GM21447 (cell line): ENCODE measurements around the gene PLD2.

Experiments used
- ATAC-seq: cut with Tn5 transposase; IDR thresholded peaks from one replicate; pipeline ENCODE4 v1.9.1; 2021; ENCODE audit not compliant: unreplicated experiment

Gene PLD2

GRCh38 chr17:4833178-4833940, 26.4 kb downstream of the PLD2 start, which contains the start of gene MINK1:
MINK1 (plus strand) TSS chr17:4833340; CDS start chr17:4833584, 244 bp downstream.
- ATAC-seq = peak; percentile 66

- no peak for ATAC-seq
These were observed 27.2 kb downstream of the PLD2 start for GRCh38 chr17:4833941-4834680.

GRCh38 chr17:4834681-4835020, 27.7 kb downstream of the PLD2 start:
- ATAC-seq = no peak

GRCh38 chr17:4836221-4836620, 29.3 kb downstream of the PLD2 start:
- no peak for ATAC-seq

GRCh38 chr17:4837471-4838308, 30.7 kb downstream of the PLD2 start:
- no peak for ATAC-seq

GRCh38 chr17:4838309-4838785, 31.4 kb downstream of the PLD2 start:
- ATAC-seq = no peak

GRCh38 chr17:4839221-4839620, 32.3 kb downstream of the PLD2 start:
- no peak for ATAC-seq

GRCh38 chr17:4839965-4840892, 33.3 kb downstream of the PLD2 start:
- ATAC-seq = no peak

GRCh38 chr17:4840893-4841242, 33.9 kb downstream of the PLD2 start:
- ATAC-seq = no peak

- no peak for ATAC-seq
These were observed 35.4 kb downstream of the PLD2 start for GRCh38 chr17:4842376-4842775.

GRCh38 chr17:4843321-4844000, 36.5 kb downstream of the PLD2 start:
- ATAC-seq = no peak

GRCh38 chr17:4845118-4845517, 38.2 kb downstream of the PLD2 start:
- ATAC-seq = no peak

- no peak for ATAC-seq
These were observed 39.9 kb downstream of the PLD2 start for GRCh38 chr17:4846635-4847390.

GRCh38 chr17:4849011-4849536, 42.1 kb downstream of the PLD2 start:
- ATAC-seq = no peak

- ATAC-seq = no peak
These were observed 43.3 kb downstream of the PLD2 start for GRCh38 chr17:4850246-4850645.

- ATAC-seq = no peak
These were observed 44.1 kb downstream of the PLD2 start for GRCh38 chr17:4851084-4851483.

GRCh38 chr17:4852567-4853207, 45.7 kb downstream of the PLD2 start:
- no peak for ATAC-seq

- no peak for ATAC-seq
These were observed 46.3 kb downstream of the PLD2 start for GRCh38 chr17:4853208-4853671.
